NCI-H2196 treated with DMSO at 0.1 percent for 48 hours (cell line): Measurements from ENCODE around the gene VDR.

Experiments used
- DNase-seq: peaks from one replicate; lab custom pipeline; 2025; ENCODE audit not compliant: unreplicated experiment; lab: John Stamatoyannopoulos, UW

VDR gene

DNA sequence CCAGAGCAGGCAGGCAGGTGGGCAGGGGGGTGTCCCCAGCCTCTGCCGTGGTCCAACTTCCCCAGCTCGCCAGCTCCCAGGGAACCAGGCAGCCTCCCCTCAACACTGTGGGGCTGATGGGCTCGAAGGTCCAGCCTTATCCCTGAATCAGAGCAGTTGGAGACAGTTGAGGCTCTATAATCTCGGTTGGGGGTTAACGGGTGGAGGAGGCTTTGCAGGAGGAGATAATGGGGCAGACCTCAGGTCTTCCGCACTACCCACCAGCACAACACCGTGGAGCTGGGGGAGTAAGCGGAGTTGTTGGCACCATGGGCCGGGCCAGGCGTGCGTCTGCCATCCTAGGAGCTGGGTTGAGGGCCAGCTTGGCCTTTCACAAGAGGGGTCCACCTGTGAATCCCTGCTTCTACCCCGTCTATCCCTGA is 71.2 kb downstream of the VDR start:
- no peak for DNase-seq

DNA sequence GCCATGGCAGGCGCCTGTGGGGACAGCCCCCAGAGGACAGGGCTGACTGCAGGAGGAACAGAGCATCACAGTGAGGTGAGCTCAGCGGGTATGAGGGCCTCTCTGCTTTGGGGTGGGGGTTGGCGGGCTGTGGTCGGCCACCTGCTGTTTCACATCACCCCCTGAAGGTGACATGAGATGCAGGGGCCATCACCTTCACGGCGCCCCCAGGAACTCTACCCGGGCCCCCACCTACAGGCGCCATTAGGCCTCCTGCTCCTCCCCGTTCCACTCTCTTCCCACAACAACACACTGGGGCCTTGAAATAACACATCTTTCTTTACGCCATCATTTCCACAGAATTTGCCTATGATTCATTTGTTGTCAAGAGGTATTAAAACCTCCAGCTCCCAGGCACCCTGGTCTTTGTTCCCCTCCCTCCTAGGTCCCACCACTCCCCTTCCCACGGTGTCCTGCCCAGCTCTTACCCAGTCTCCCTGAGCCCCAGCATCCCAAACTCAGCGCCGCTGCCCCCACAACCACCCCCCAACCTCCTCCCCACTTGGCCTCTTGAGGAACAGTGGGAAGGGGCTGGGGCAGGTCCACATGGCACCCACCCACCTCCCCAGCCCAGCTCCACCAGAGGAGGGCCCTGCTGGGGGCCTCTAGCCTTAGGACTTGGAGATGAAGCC is 72.4 kb downstream of the VDR start:
- no peak for DNase-seq

DNA sequence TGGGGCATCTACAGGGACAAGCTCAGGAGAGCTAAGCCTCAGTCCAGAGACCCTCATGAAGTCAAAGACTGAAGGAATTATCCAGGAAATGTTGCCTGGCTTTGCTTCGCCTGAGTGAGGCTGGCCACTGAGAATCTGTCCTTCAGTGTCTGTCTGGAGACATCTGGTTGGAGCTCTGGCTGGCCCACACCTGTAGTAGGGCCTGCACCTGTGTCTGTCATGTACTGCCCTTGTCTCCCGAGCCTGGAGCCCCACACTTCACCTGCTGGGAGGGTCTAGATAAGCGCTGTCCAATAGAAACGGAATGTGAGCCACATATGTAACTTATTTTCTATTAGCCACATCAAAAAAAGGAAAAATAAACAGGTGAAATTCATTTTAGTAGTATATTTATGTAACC is 75.2 kb downstream of the VDR start:
- no peak for DNase-seq

DNA sequence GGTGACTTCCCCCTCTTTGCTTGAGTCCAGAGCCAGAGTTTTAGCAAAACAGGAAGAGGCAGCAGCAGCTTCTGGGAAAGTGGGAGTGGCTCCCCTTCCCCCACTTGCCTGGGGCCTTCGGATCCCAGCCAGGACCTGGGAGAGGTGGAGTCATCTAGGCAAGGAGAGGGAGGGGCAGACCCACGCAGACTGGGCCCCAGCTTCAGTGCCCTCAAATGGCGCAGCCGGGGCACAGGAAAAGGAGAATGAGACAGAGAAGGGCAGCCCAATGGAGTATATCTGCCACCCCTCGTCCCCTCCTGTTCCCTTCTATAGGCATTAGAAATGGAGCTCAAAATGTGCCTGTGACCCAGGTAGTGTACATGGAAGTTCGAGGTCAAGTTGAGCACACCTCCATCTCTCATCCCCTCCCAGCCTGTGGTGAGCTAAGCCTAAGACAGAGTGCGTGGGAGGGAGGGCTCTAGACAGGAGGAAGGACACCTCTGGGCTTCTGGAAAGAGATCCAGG is 75.8 kb downstream of the VDR start:
- no peak for DNase-seq

DNA sequence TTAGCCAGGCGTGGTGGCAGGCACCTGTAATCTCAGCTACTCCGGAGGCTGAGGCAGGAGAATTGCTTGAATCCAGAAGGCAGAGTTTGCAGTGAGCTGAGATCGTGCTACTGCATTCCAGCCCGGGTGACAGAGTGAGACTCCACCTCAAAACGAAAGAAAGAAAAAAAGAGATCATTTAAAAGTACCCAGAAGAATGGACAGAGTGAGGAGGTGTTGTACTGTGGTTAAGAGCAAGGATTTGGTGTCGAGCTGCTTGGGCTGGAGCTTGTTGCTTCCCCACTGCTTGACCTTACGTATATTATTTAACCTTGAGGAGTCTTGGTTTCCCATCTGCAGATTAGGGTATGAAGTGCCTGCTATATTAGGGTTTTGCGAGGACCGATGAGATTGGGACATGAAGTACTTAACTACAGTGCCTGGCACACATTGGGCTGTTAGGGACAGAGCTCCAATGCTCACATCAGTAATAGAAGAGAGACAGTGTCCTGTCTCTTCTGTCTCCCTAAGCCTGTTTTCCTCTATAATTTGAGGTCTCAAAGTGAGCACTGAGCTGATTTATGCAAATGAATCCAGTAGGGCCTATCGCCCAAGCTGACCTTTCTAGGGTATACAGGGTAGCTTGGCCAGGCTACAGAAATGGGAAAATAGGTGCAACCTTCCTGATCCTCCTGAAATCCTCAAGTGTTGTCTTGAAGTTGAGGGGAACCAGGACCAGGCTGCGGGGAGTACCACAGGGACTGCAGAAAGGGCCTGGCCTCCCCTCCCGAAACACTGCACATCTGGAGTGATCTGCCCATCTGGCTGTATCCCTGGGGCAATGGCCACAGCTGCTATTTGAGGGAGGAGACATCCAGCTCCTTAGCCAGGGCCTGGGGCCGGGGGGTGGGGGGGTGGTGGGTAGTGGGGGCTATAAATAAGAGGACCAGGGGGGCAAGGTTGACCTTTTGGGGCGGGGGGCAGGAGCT is 76.5 kb downstream of the VDR start:
- DNase-seq = no peak

DNA sequence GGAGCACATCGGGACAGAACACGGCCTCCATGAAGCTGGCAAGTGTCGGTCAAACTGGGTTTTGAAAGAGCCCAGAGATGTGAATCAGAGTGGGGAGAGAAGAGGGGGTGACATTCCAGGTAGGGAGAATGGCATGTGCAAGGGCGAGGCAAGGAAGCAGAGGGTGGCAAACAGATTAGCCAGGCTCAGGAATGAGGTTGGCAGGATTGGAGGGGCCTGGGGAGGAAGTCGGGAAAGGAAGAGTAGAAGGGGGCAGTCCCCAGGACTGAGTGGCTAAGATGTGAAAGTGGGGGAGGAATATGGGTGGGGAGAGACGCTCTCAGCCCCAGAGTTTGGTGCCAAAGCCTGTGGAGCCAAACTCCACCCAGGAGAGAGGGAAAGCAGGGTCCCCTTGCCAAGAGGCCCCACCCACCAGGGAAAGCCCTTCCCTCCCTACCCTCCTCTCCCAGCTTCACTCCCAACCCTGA is 79.6 kb downstream of the VDR start:
- no peak for DNase-seq

DNA sequence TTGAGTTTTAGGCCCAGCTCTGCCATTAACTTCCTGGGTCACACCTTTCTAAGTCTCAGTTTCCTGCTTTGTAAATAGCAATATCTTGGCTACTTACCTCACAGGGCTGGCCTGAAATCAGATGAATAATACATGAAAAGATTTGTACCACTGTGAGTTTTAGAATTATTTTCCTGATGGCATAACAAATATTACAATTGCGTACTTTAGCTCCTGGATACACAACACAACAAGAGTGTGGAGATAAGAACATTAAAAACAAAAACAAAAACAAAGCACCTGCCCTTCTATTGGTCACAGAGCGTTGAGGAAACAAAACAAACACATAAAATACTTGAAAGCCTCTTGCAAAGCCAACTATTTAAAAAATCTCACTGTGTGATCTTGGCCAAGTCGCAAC is 80.2 kb downstream of the VDR start:
- no peak for DNase-seq

DNA sequence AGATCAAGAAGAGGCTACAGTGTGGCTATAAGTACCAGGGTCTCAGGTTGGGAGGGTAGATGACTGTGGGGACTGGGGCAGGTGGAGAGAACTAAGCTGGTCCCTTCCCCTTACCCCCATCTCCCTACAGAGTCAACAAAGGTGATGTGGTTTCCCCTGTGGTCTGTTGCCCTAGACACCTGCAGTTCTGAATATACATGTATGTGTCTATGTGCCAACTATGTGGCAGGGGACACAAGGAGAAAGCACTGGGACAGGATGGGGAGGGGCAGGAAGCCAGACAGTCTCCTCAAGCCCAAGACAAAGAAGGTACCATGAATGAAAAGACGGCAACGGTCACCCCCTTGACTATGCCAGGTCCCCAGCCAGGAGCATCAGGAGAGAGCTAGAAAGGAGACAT is 80.6 kb downstream of the VDR start:
- DNase-seq = no peak

DNA sequence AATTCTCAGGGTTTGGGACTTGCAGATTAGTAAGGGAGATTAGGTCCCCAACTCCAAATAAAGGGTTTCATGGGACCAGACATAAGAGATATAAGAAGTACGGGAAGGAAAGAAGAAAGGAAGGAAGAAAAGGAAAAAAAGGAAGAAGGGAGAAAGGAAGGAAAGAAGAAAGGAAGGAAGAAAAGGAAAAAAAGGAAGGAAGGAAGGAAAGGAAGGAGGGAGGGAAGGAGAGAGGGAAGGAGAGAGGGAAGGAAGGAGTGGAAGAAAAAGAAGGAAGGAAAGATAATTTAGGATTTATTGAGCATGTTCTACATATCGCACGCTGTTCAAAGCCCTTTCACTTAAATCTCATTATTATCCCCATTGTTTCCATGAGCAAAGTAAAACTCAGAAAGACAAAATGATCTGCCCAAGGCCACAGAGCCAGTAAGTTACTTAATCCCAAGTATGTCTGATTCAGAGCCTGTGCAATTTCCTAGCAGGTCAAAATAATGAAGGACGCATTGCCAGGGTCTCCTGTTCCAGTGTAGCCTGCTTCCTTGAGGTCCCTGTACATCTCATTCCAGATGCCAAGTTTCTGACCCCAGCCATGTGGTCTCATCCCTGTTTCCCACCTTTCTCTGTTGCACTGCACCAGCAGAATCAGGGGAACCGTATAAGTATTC is 81.2 kb downstream of the VDR start:
- no peak for DNase-seq

DNA sequence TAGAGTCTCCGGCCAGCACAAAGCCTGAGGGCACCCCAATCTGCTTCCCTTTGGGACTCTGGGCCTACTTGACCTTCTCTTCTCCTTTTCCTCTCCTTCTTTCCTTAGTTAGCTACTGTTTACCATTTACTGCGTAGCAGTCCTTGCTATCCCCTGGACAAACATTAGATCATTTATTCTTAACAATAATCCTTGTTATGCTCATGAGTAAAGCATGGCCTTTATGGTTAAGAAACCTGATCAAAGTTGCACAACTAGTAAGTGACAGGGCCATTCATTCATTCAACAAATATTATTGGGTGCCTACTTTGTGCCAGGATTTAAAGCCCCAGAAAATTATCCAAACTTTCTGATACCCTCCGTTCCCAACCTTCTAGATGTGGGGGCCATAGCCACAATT is 81.9 kb downstream of the VDR start:
- no peak for DNase-seq

DNA sequence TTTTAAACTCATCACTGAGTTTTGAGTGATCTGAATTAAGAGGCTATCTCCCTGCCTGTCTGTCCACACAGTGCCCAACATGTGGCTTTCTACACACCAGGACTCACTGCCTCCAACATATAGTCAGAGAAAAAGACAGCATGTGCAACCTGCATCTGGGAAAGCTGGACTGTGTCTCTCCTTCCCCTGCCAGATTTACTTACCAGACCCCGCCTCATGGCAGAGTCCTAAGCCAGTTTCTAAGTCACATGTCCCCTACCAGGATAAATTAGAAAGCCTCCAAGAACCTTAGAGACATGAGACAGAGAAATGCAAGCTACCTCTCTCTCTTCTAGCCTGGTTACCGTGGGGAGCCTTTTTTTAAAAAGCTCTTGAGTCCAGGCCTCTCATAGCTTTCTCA is 82.4 kb downstream of the VDR start:
- DNase-seq = no peak

DNA sequence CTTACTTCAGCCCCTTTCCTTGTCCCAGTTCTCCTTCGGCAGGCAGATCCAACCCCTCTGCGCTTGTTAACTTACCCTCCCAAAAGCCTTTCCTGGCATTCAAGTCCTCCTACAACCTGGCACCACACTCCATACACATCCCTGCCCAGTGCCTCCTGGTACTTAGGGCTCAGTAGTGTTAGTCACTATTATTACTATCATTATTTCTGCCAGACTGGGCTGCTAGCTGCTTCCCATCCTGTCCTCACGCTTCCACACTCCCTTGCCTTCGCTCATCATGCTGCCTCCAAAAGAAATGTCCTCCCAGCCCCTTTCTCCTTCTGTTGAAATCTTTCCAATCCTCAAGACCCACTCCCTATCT is 83.5 kb downstream of the VDR start:
- no peak for DNase-seq

DNA sequence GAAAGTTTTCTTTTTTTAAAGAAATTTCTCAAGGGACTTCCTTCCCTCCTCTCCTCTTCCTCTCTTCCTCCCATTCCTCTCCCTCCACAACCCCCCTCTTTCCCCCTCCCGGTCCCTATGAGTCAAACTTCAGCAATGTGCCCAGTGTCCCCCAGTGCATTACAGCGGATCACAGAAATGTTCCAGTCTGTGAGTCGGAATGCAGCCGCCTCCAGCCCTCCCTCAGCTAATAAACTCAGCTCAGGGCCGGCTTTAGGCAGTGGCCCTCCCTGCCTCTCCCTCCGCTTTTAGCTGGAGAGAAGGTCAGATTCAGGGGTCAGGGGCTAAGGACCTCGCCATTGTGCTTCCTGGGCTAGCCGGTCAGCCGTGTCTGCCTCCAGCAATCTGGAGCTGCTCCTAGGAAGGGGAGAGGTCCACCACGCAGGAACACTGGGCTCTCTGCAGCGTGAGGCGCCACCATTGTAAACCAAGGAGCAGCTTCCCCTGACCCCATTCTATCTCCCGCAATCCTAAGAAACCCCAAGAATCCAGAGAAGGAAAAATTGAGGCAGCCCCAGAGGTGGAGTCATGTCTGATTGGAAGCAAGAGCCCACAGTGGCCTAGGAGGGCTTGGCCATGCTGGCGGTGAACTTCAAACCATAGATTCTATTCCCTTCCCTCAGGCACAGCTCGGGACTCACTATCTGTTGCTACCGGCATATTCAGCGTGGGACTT is 84.0 kb downstream of the VDR start:
- DNase-seq = no peak

DNA sequence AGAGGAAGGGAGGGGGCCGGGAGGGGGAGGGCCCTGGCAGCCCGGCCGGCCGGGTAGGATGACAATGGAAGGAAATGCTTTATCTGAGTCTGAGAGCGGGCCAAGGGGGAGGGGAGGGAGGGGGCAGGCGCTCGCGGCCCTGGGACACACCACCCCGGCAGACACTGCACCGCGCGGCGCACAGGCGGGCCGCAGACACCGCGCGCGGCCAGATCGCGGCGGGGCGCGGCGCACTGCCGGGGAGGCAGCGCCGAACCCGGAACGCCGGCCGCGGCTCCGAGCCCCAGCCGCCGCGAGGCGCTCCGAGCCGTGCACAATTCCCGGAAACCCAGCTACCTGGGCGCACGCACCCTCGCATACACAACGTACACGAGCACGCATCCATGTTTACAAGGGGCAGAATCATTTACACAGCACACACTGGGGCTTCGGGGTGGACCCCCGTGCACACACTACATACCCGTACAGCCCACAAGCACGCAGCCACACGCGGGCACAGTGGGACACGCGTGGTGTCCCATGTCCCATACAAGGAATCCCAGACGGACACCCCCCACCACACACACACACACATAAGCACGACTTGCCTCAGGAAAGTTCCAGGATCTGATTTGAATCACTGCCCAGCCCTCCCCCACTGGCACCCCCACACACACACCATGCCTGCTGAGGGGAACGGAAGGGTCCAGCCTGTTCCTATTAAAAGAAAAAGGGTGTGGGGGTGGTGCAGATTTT is 84.7 kb downstream of the VDR start, which contains the start of gene HDAC7:
HDAC7 (minus strand) TSS at position 8 of the 735 bp plus-strand sequence. CDS start 118 bp downstream, outside the sequence.
- DNase-seq = no peak

DNA sequence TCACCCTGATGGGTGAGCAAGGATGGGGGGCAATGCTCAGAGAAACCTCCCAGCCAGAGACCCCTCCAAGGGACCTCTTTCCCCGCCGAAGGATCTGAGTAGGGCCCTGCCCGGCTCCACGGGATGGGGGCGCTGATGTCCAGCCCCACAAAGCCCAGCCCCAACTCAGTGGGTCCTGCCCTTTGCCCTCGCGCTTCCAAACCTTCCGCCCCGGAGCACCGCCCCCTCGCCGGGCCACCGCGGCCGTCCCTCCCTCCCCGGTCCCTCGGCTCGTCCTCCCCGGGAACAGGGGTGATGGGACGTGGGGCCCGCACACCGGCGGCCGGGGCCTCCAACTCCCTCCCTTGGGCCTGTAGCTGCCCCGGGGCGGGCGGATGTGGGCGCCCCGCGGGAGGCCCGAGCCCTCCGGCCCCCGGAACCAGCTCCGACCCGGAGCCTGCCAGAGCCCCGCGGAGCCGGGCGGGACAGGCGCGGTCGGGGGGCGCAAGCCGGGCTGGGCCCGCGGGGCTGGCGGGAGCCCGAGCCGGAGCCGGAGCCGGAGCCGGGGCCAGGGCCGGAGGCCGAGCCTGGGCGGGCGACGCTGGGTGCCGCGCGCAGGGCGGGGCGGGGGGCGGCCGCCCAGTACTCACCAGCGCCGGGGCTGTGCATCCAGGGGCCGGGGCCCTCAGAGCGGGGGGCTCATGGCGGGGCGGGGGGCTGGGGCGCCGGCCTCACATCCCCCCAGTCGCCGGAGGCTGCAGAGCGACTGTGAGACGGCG is 85.5 kb downstream of the VDR start:
- DNase-seq = no peak

DNA sequence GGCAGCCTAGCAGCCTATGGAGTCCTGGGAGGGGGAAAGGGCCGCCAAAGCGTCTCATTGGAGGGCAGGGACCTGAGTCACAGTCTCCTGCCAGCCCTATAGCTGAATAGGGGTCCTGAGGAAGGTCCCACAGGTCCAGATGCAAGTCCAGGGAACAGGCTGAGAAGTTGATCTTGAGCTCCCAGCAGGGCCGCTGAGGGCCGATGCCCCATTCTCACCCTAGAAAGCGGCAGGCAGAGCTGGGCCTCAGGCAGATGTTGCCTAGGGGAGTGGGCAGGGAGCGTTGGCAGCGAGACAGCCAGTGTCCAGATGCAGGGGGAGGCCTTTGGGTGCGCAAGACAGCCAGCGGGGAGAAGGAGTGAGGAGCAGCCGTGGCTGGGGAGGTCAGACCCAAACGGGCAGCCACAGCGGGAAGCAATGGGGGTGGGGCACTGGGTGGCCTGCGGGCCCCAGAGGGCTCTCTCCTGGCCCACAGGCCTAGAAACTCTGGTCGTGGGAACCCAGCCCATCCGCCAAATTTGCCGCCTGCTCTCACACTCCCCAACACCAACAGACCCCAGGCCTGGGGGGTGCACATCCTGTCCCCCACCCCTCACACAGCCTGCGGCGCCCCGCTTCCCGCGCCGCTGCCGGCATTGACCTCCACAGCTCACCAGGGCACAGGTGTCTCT is 86.2 kb downstream of the VDR start:
- no peak for DNase-seq

DNA sequence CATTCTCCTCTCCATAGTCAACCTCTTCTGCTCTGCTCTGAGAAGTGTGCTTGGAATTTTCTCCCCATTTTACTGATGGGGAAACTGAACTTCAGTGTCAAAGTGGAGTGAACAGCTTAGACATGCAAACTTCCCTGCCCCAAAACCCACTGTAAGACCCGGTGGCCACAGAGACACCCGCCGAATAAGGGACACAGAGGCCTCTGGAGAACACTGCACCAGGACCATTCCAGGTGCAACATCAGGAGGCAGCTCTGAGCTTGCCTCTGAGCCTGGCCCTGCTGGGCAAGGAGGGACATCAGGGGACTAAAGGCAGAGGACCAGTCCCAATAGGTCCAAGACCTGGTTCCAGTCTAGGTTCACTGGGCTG is 86.8 kb downstream of the VDR start:
- no peak for DNase-seq

DNA sequence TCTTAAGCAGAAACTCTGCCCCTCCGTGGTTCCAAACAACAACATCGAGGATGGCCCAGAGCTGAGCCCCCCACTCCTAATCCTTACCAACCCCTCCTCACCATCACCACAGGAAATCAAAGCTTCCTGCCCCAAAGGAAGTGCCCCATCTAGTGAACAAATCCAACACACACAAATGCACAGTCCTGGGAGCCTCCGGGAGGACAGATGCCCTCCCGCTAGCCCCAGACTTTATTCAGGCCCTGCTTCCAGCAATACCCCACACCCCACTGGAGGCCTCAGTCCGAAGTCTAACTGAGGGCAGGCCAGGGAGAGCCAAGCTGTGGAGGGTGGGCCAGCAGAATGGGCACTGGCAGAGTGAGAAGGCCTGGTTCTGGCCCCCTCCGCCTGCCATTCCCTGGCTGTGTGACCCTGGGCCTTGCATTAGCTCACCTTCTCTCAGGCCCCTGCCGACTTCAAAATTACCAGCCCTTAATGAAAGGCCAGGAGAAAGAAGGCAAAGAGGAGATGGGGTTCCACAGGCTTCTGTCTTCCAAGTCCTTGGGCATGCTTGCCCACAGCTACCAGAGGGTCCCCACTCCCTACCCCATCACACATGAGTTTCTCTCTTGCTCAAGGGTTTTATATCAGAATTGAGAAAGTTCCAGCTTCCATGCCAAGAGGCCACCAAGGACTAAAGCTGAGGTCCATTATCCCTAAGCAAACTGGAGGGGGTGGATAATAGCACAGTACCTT is 87.4 kb downstream of the VDR start:
- no peak for DNase-seq
